Endothelial cell of umbilical vein (primary cell): ENCODE measurements around the gene KDM7A. TPM values are rescaled to one million over a fixed set of nuclear protein-coding genes. Genes with fewer than 3 reads are reported as not detected.

Source experiments
- BruUV-seq: library from RNA; stranded (reverse); fragments of 400-500 nt; replicated peaks from 2 replicates; lab custom pipeline; 2021; lab: Mats Ljungman, UMichigan
- CTCF ChIA-PET: fragments of 300-600, 350-600 bp; sonication (Branson Sonifier 250); formaldehyde crosslinking; loops from one replicate; lab custom pipeline; 2021; ENCODE audit warnings: antibody characterized with exemption, inconsistent platforms; lab: Charles Lee
- POLR2A ChIA-PET: fragments of 300-600, 350-600 bp; sonication (Branson Sonifier 250); formaldehyde crosslinking; loops from one replicate; lab custom pipeline; 2021; ENCODE audit warnings: antibody characterized with exemption, inconsistent platforms; lab: Charles Lee
- DNase-seq: peaks from one replicate; pipeline ENCODE4 v3.0.0-alpha.2; 2011; ENCODE audit warnings: low read depth, low spot score
- FAIRE-seq: peaks from 2 replicates; lab custom pipeline; 2011; peaks lifted over from hg19 to GRCh38; lab: Jason Lieb, UNC
- H2AFZ ChIP-seq: 2 replicates; pipeline ENCODE4 v1.6.0; 2012; ENCODE audit warnings: low read depth, low read length, control low read depth, inconsistent platforms
- H3K27ac ChIP-seq: 2 replicates; pipeline ENCODE4 v1.5.1; 2011; ENCODE audit warnings: low read depth, mild to moderate bottlenecking, control low read depth, low read length, moderate library complexity; ENCODE audit not compliant: insufficient read depth
- H3K27me3 ChIP-seq, 2 experiments: 2 replicates each; pipeline versions ENCODE4 v1.6.0 to v1.6.1; 2011; ENCODE audit warnings: low read length in 2 of 2, mixed read lengths in 1 of 2; ENCODE audit not compliant: control insufficient read depth in 2 of 2, insufficient read depth in 2 of 2
- H3K36me3 ChIP-seq, 2 experiments: 2 replicates in 1 of 2; 3 replicates in 1 of 2; pipeline ENCODE4 v1.5.1; 2011; ENCODE audit warnings: low read length in 2 of 2, mild to moderate bottlenecking in 1 of 2, moderate library complexity in 1 of 2; ENCODE audit not compliant: control insufficient read depth in 2 of 2, insufficient read depth in 2 of 2; ENCODE audit errors: extremely low read depth in 1 of 2
- H3K4me1 ChIP-seq: 3 replicates; pipeline ENCODE4 v1.5.1; 2011; ENCODE audit warnings: mild to moderate bottlenecking, low read length; ENCODE audit not compliant: control insufficient read depth, insufficient read depth; ENCODE audit errors: extremely low read depth
- H3K4me2 ChIP-seq: 2 replicates; pipeline ENCODE4 v1.6.1; 2011; ENCODE audit warnings: low read length, control low read depth, mixed read lengths; ENCODE audit not compliant: insufficient read depth
- H3K4me3 ChIP-seq, 3 experiments: fragments of 200-600 bp in 1 of 3; sonication (generic), shearing (Covaris generic) in 1 of 3; replicated peaks in 1 of 3; 2 replicates each; pipeline ENCODE4 v1.5.1; 2011 to 2016; ENCODE audit warnings: control low read depth in 3 of 3, low read length in 3 of 3, mild to moderate bottlenecking in 2 of 3, inconsistent platforms in 1 of 3, low read depth in 1 of 3, moderate library complexity in 1 of 3; ENCODE audit not compliant: insufficient read depth in 1 of 3
- H3K79me2 ChIP-seq: 2 replicates; pipeline ENCODE4 v1.6.0; 2012; ENCODE audit warnings: low read length, inconsistent platforms; ENCODE audit not compliant: control insufficient read depth, insufficient read depth
- H3K9ac ChIP-seq: replicated peaks from 2 replicates; pipeline ENCODE3; 2011; ENCODE audit warnings: low read length, control low read depth; ENCODE audit not compliant: insufficient read depth; ENCODE audit errors: extremely low read depth
- H3K9me1 ChIP-seq: replicated peaks from 3 replicates; pipeline ENCODE4 v1.6.0; 2011; ENCODE audit warnings: mild to moderate bottlenecking, low read length; ENCODE audit not compliant: control insufficient read depth, insufficient read depth; ENCODE audit errors: extremely low read depth
- H3K9me3 ChIP-seq: replicated peaks from 2 replicates; pipeline ENCODE4 v1.5.1; 2012; ENCODE audit warnings: low read length, inconsistent platforms; ENCODE audit not compliant: control insufficient read depth, insufficient read depth
- H4K20me1 ChIP-seq: replicated peaks from 2 replicates; pipeline ENCODE3; 2011; ENCODE audit warnings: mild to moderate bottlenecking, low read length; ENCODE audit not compliant: control insufficient read depth, insufficient read depth; ENCODE audit errors: extremely low read depth
- EZH2 ChIP-seq: IDR thresholded peaks from 2 replicates; pipeline ENCODE4 v1.6.1; 2012; ENCODE audit warnings: borderline replicate concordance, low read depth, mild to moderate bottlenecking, moderate library complexity, low read length, inconsistent platforms; ENCODE audit not compliant: severe bottlenecking
- FOS ChIP-seq: IDR thresholded peaks from 2 replicates; pipeline ENCODE4 v1.6.1; 2011; ENCODE audit warnings: mild to moderate bottlenecking, low read length, moderate library complexity, borderline replicate concordance; ENCODE audit not compliant: insufficient read depth
- GATA2 ChIP-seq: IDR thresholded peaks from 2 replicates; pipeline ENCODE4 v1.7.0; 2011; ENCODE audit warnings: low read depth, mild to moderate bottlenecking, moderate library complexity, mixed read lengths, low read length; ENCODE audit not compliant: insufficient read length, insufficient read depth
- JUN ChIP-seq: IDR thresholded peaks from 2 replicates; pipeline ENCODE4 v1.6.1; 2011; ENCODE audit warnings: borderline replicate concordance, low read depth; ENCODE audit not compliant: insufficient read length, insufficient read depth
- MYC ChIP-seq: IDR thresholded peaks from one replicate; pipeline ENCODE4 v1.6.1; 2011; ENCODE audit warnings: mild to moderate bottlenecking, low read depth, low read length
- POLR2A ChIP-seq: IDR thresholded peaks from 2 replicates; pipeline ENCODE4 v1.6.1; 2012; ENCODE audit warnings: low read depth, mild to moderate bottlenecking, control low read depth, low read length
- POLR2AphosphoS5 ChIP-seq: IDR thresholded peaks from 2 replicates; pipeline ENCODE4 v1.6.1; 2012; ENCODE audit warnings: low read depth, mild to moderate bottlenecking, control low read depth, low read length, moderate library complexity; ENCODE audit not compliant: insufficient read depth
- dilution Hi-C: fragments of 300-500 bp; cut with MboI; formaldehyde crosslinking; loops from one replicate; pipeline ENCODE4 v1.15.0; 2019; ENCODE audit warnings: low sequenced_read_pairs; ENCODE audit not compliant: extremely low pct_ligation_motif_present
- intact Hi-C: fragments of 100-400 bp; cut with micrococcal nuclease; formaldehyde crosslinking; loops from one replicate; pipeline ENCODE4 v1.10.0; 2022
- polyA plus RNA-seq, 4 experiments: library from polyadenylated mRNA; depleted of rRNA in 3 of 4; stranded (reverse) in 3 of 4; unstranded in 1 of 4; fragments of >200 nt; gene quantifications; 2 replicates each; pipeline versions ENCODE4 v1.2.1 to v1.2.3, GENCODE V29; 2011 to 2012; ENCODE audit warnings: missing spikeins in 1 of 4
- total RNA-seq: library from RNA; stranded (reverse); gene quantifications from 2 replicates; pipeline ENCODE4 v1.2.3, GENCODE V29; 2021
- TF ChIP-seq, protein P1 (sequence below), 2 donors: IDR thresholded peaks; 1 replicate in 1 of 2; 2 replicates in 1 of 2; pipeline ENCODE4 v1.5.1; 2011; ENCODE audit warnings: low read length in 2 of 2, mild to moderate bottlenecking in 2 of 2, moderate library complexity in 2 of 2, control low read depth in 1 of 2, inconsistent platforms in 1 of 2, low read depth in 1 of 2; ENCODE audit not compliant: insufficient read depth in 1 of 2; ENCODE audit errors: extremely low read depth in 1 of 2
- TF ChIP-seq, protein P2 (sequence below): IDR thresholded peaks from 2 replicates; pipeline ENCODE4 v1.6.1; 2011; ENCODE audit not compliant: insufficient read depth, insufficient read length

KDM7A gene
- total and polyA plus RNA-seq, 2 donors (not counting 3 experiments of a cell fraction or from before 2014, with no cell fraction given), result 2.4 to 7.3 TPM

DNA sequence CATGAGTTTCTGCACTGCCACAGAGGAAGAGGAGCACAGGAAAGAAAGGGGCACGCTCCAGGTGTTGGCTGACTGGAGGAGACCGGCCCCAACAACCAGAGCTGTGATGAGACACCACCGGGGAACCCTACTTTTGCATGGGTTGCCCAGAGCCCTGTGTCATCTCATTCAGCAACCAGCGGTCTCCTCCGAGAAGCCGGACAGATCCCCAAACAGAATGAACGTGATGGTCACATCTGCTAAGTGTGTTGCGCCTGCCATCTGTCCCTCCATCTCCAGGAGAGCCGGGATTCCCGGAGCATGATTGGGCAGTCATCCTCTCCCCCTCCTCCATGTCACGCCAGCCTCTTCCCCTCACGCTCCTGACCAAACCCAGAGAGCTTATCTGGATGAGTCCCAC lies 136.9 kb downstream of the KDM7A start:
- no peak for DNase-seq
- BruUV-seq, result no TSS peak
- Histone ChIP-seq H3K36me3 (peaks cover 6 to 10% of the 10 kb centered on the region in 2 experiments), H3K9ac (no peak overlapping the region), H3K27me3 (no peaks in the 10 kb centered on the region), H3K4me1 (peaks cover 56% of the 10 kb centered on the region), H3K79me2 (peaks cover 38% of the 10 kb centered on the region), H2AFZ (no peak overlapping the region), H3K4me3 (no peak overlapping the region), H3K9me1 (no peaks in the 10 kb centered on the region), H3K4me2 (peak overlapping the region; percentile 76), H3K9me3 (no peaks in the 10 kb centered on the region), H4K20me1 (no peaks in the 10 kb centered on the region), H3K27ac (no peak overlapping the region)
- TF ChIP-seq MYC (no peak), GATA2 (no peak), POLR2AphosphoS5 (no peak), JUN (no peak), EZH2 (no peak), POLR2A (no peak), FOS (no peak)
- TF ChIP-seq, protein P1, sequence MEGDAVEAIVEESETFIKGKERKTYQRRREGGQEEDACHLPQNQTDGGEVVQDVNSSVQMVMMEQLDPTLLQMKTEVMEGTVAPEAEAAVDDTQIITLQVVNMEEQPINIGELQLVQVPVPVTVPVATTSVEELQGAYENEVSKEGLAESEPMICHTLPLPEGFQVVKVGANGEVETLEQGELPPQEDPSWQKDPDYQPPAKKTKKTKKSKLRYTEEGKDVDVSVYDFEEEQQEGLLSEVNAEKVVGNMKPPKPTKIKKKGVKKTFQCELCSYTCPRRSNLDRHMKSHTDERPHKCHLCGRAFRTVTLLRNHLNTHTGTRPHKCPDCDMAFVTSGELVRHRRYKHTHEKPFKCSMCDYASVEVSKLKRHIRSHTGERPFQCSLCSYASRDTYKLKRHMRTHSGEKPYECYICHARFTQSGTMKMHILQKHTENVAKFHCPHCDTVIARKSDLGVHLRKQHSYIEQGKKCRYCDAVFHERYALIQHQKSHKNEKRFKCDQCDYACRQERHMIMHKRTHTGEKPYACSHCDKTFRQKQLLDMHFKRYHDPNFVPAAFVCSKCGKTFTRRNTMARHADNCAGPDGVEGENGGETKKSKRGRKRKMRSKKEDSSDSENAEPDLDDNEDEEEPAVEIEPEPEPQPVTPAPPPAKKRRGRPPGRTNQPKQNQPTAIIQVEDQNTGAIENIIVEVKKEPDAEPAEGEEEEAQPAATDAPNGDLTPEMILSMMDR (IDR thresholded peaks at IDR 0.05; ENCODE audit: extremely low read depth in 1 of 2, insufficient read depth in 1 of 2, low read depth in 1 of 2, low read length in 2 of 2), result no peak
- TF ChIP-seq, protein P2, sequence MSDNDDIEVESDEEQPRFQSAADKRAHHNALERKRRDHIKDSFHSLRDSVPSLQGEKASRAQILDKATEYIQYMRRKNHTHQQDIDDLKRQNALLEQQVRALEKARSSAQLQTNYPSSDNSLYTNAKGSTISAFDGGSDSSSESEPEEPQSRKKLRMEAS, result no peak
- dilution Hi-C loops, result no loop called here
- intact Hi-C loops, result loop anchor here (1.0 to 10.0 kb wide), 3 partner anchors 9 to 1635 kb away; no protein-coding TSS in a partner anchor
- POLR2A ChIA-PET, result no interaction called here
- FAIRE-seq, result no peak
- CTCF ChIA-PET, result interaction anchor here (1.2 to 6.0 kb wide), 2 partner anchors 19 to 394 kb away, joined by 3 to 66 read pairs; partner anchors contain the start of gene PARP12
